Measurements from ENCODE around the gene TTC24. TPM values are rescaled to one million over a fixed set of nuclear protein-coding genes. Genes with fewer than 3 reads are reported as not detected.
"Not testable (repeated sequence)": the region's sequence is repeated elsewhere in the genome, so short reads cannot be mapped to it uniquely, and the experiment has no call there.

The TTC24 gene
- total RNA-seq, 6 donors from 2014 or later, result 0.20 TPM; not detected in 5

DNA sequence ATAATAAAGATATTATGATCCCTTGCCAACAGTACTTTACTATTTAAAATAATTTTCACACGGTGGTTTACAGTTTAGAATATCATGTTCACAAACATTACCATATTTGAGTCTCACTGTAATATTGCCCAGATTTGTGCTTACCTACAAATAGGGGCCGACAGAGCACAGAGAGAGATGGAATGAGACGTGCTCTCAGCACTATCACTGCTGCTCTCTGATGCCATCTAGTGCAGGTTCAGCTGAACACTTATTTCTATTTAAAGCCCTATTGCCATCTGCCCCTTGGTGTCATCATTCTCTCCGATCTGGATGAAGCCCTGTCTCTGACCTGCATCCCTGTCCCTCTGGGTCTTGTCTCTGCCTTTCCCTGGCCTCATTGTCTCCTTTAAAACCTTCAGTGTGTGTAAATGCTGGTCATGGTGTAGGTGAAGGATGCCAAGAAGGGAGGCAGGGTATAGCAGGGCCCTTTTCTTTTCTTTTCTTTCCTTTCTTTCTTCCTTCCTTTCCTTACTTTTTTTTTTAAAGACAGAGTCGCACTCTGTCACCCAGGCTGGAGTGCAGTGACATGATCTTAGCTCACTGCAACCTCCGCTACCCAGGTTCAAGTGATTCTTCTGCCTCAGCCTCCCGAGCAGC is 28.6 kb downstream of the TTC24 start:
- WGBS, 2 donors, result 32 to 37% methylated on average over 7 of the region's 7 CpGs
- ATAC-seq (ENCODE audit: low FRiP score in 2 of 2) (peak; percentile 85 to 95), DNase-seq (peak in 1 of 2 donors; percentile 44)
- TF ChIP-seq, protein P1, sequence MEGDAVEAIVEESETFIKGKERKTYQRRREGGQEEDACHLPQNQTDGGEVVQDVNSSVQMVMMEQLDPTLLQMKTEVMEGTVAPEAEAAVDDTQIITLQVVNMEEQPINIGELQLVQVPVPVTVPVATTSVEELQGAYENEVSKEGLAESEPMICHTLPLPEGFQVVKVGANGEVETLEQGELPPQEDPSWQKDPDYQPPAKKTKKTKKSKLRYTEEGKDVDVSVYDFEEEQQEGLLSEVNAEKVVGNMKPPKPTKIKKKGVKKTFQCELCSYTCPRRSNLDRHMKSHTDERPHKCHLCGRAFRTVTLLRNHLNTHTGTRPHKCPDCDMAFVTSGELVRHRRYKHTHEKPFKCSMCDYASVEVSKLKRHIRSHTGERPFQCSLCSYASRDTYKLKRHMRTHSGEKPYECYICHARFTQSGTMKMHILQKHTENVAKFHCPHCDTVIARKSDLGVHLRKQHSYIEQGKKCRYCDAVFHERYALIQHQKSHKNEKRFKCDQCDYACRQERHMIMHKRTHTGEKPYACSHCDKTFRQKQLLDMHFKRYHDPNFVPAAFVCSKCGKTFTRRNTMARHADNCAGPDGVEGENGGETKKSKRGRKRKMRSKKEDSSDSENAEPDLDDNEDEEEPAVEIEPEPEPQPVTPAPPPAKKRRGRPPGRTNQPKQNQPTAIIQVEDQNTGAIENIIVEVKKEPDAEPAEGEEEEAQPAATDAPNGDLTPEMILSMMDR (IDR thresholded peaks at IDR 0.05), result peak; percentile 61 to 85 (median 75)
- TF ChIP-seq EP300 (IDR thresholded peaks at IDR 0.05), result no peak
- TF ChIP-seq POLR2AphosphoS5 (IDR thresholded peaks at IDR 0.05), result no peak
- H3K27ac ChIP-seq, result no peak overlapping the region
- peaks cover 0 to 5% (median 0%) of the 10 kb centered on the region in 4 donors for H3K4me1 ChIP-seq
- H3K27me3 ChIP-seq, result no peaks in the 10 kb centered on the region
- no peaks in the 10 kb centered on the region for H3K36me3 ChIP-seq
- H3K9me3 ChIP-seq, result no peaks in the 10 kb centered on the region
- H3K4me3 ChIP-seq, result no peak overlapping the region

DNA sequence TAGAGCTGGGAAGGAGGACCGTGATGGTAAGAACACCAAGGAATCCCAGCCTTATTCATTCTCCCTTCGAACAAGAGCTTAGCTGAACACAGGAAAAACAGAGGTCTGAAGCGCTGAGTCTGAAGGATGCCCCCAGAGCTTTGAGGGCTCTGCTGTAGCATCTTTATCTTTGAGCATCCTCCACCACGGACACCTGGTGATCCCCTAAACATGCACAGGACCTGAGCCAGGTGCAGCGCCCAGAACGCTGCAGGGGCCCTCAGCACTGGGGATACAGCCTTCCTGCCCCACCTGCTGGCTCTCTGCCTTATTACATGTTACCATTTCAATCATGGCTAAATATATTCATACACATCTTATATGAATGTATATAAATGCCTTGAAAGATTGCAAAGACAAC is 29.5 kb downstream of the TTC24 start:
- DNase-seq, result no peak

DNA sequence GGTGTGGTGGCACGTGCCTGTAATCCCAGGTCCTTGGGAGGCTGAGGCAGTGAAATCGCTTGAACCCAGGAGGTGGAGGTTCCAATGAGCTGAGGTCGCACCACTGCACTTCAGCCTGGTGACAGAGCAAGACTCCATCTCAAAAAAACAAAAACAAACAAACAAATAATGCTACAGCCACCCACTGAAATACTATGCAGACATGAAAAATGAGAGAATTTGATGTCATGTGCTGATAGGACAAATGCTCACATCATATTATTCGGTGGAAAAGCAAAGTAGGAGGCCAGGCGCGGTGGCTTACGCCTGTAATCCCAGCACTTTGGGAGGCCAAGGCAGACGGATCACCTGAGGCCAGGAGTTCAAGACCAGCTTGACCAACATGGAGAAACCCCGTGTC is 30.5 kb downstream of the TTC24 start:
- WGBS, 2 donors, result 93 to 94% methylated on average over 9 of the region's 9 CpGs

More for the DNA sequence above, 29.5 kb downstream of the TTC24 start:
- no peak overlapping the region for H3K4me3 ChIP-seq
- H3K4me1 ChIP-seq, result peaks cover 0 to 5% (median 0%) of the 10 kb centered on the region in 4 donors
- no peaks in the 10 kb centered on the region for H3K36me3 ChIP-seq
- H3K27me3 ChIP-seq, result no peaks in the 10 kb centered on the region
- no peak for TF ChIP-seq EP300 (IDR thresholded peaks at IDR 0.05)
- TF ChIP-seq, protein P1 (IDR thresholded peaks at IDR 0.05), result peak in 4 of 6 experiments; percentile 18 to 42 (median 38)
- no peak for TF ChIP-seq POLR2A (IDR thresholded peaks at IDR 0.05)
- H3K27ac ChIP-seq, result no peak overlapping the region
- 37 to 42% methylated on average over 6 of the region's 6 CpGs for WGBS, 2 donors
- ATAC-seq (ENCODE audit: low FRiP score in 2 of 2), result peak in 1 of 2 donors; percentile 44
- no peaks in the 10 kb centered on the region for H3K9me3 ChIP-seq

DNA sequence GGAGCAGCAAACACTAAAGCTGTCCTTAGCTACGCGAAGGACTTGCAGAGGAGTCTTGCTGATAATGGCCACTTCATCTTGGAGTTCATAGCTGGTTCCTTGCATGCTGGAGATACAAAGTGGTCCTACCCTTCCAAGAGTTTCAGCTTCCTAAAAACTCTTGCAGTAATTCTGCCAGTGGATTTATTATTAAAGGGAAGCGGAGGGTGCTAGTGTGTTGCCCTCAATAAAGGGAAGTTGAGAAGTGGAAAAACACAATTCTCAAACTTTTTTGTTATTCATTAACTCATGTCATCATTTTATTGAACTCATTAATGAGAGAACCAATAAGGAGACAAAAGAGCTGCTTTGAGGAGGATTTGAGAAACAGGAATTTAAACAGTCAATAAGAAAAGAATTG is 33.1 kb downstream of the TTC24 start:
- no peak overlapping the region for H3K27ac ChIP-seq
- H3K9me3 ChIP-seq, result no peaks in the 10 kb centered on the region
- DNase-seq, result no peak
- 34 to 47% methylated on average over 3 of the region's 3 CpGs for WGBS, 2 donors
- TF ChIP-seq POLR2A (IDR thresholded peaks at IDR 0.05) (no peak), EP300 (IDR thresholded peaks at IDR 0.05) (no peak), POLR2AphosphoS5 (IDR thresholded peaks at IDR 0.05) (no peak)
- TF ChIP-seq, protein P1 (IDR thresholded peaks at IDR 0.05), result no peak
- H3K4me3 ChIP-seq, result no peak overlapping the region
- H3K27me3 ChIP-seq, result no peaks in the 10 kb centered on the region
- no peak for ATAC-seq (ENCODE audit: low FRiP score in 2 of 2)
- no peaks in the 10 kb centered on the region for H3K36me3 ChIP-seq
- peaks cover 5 to 12% (median 12%) of the 10 kb centered on the region in 4 donors for H3K4me1 ChIP-seq

More for the DNA sequence above, 30.5 kb downstream of the TTC24 start:
- H3K9me3 ChIP-seq; H3K4me3 ChIP-seq; H3K27me3 ChIP-seq; H3K4me1 ChIP-seq; H3K27ac ChIP-seq; ATAC-seq (ENCODE audit: low FRiP score in 2 of 2); DNase-seq; H3K36me3 ChIP-seq: not testable (repeated sequence)

DNA sequence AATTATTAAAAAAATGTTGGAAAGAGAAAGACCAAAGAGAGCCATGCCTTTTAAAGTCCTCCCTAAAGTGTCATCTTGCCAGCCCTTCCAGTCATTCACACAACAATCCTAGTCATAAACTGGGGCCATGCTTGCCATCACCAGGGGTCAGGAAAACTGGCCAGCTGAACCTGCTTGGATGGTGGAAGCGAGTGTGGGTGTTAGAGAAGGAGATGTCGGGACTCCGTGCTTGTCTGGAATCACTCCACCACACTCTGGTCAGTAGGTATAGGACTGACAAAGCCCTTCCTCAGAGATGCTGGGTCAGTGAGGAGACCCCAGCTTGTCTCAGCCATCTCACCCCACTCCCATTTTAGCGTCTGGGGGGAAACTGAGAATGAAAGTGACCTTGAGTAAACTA is 36.4 kb downstream of the TTC24 start:
- peaks cover 0 to 2% (median 0%) of the 10 kb centered on the region in 4 donors for H3K27me3 ChIP-seq
- 16 to 40% methylated on average over 4 of the region's 4 CpGs for WGBS, 2 donors
- H3K4me1 ChIP-seq, result peaks cover 5 to 12% (median 9%) of the 10 kb centered on the region in 4 donors
- H3K36me3 ChIP-seq, result no peaks in the 10 kb centered on the region
- TF ChIP-seq POLR2A (IDR thresholded peaks at IDR 0.05) (no peak), EP300 (IDR thresholded peaks at IDR 0.05) (no peak), POLR2AphosphoS5 (IDR thresholded peaks at IDR 0.05) (no peak)
- TF ChIP-seq, protein P1 (IDR thresholded peaks at IDR 0.05), result no peak
- peak overlapping the region in 1 of 4 donors; percentile 5 for H3K4me3 ChIP-seq
- ATAC-seq (ENCODE audit: low FRiP score in 2 of 2), result no peak
- DNase-seq, result no peak
- no peaks in the 10 kb centered on the region for H3K9me3 ChIP-seq
- H3K27ac ChIP-seq, result peak overlapping the region; percentile 5 to 49 (median 42)

Measured in upper lobe of left lung (tissue), 6 donors.